ENCODE results near the gene SLC6A19. TPM values are rescaled to one million over a fixed set of nuclear protein-coding genes. Genes with fewer than 3 reads are reported as not detected.

SLC6A19 gene
- total and polyA plus RNA-seq, 2 of the 13 experiments (the other 11 are each of a cell fraction or from before 2014, with no cell fraction given): 0.02 TPM; not detected in 1

- no peak for TF ChIP-seq CENPT (CRISPR knock-in tag; IDR thresholded peaks at IDR 0.05; ENCODE audit: low read depth)
Measured at GRCh38 chr5:1202026-1202797, 817 bp downstream of the SLC6A19 start (continued).

GRCh38 chr5:1202798-1203185 lies 1.4 kb downstream of the SLC6A19 start:
- H3K79me2 ChIP-seq (ENCODE audit: insufficient read depth, low read length): no peaks in the 10 kb centered on the region
- DNase-seq (ENCODE audit: low spot score): no peak
- ChIA-PET CTCF (ENCODE audit: low intra/inter-chr PET ratio, low total read pairs) (no interaction called here), POLR2A (no interaction called here)
- no peaks in the 10 kb centered on the region for H3K9me3 ChIP-seq (ENCODE audit: low read length)
- intact Hi-C loops (cut with micrococcal nuclease; ENCODE audit: unreplicated experiment): loop anchor here (10.0 kb wide), 1 partner anchor 442 kb away; no protein-coding TSS in a partner anchor
- H3K4me1 ChIP-seq (ENCODE audit: insufficient read depth, low read length): peaks cover 44% of the 10 kb centered on the region
- no peak overlapping the region for H3K9ac ChIP-seq (ENCODE audit: insufficient read depth, low read depth, low read length)
- in situ Hi-C loops (cut with HindIII; ENCODE audit: extremely low pct_ligation_motif_present, low pct_unique_long_range_greater_than_20kb): no loop called here
- no peaks in the 10 kb centered on the region for H4K20me1 ChIP-seq (ENCODE audit: insufficient read depth, low read length)
- no peak for ATAC-seq
- no peak for FAIRE-seq
- BruUV-seq (replicated peaks): no TSS peak
- H3K36me3 ChIP-seq (replicated peaks in 1 of 2; ENCODE audit: control insufficient read depth in 1 of 2, insufficient read depth in 2 of 2, low read length in 2 of 2): no peaks in the 10 kb centered on the region
- no peak overlapping the region for H3K27ac ChIP-seq (ENCODE audit: extremely low read length, insufficient read depth, low read length)
- H2AFZ ChIP-seq (ENCODE audit: low read length): no peak overlapping the region
- 65% methylated on average over 7 of the region's 7 CpGs for WGBS (ENCODE audit: low lambda C conversion rate)
- no peak overlapping the region for H3K4me2 ChIP-seq (ENCODE audit: low read depth, low read length)
- H3K4me3 ChIP-seq (replicated peaks in 1 of 3; ENCODE audit: insufficient read depth in 1 of 3, low read depth in 2 of 3, low read length in 3 of 3): no peak overlapping the region
- TF ChIP-seq HNF1A (IDR thresholded peaks at IDR 0.05; ENCODE audit: low read depth) (no peak), HNF1A (CRISPR knock-in tag; IDR thresholded peaks at IDR 0.05; ENCODE audit: borderline replicate concordance) (no peak), SKI (IDR thresholded peaks at IDR 0.05; ENCODE audit: partially characterized antibody) (no peak), AHDC1 (CRISPR knock-in tag; IDR thresholded peaks at IDR 0.05; ENCODE audit: borderline replicate concordance) (no peak), ZNF556 (CRISPR knock-in tag; IDR thresholded peaks at IDR 0.05; ENCODE audit: borderline replicate concordance) (no peak), REPIN1 (CRISPR knock-in tag; IDR thresholded peaks at IDR 0.05; ENCODE audit: borderline replicate concordance, low read depth) (no peak), YEATS2 (CRISPR knock-in tag; IDR thresholded peaks at IDR 0.05; ENCODE audit: borderline replicate concordance) (no peak)
- peaks cover 8 to 72% of the 10 kb centered on the region in 2 experiments for H3K27me3 ChIP-seq (ENCODE audit: control insufficient read depth in 1 of 2, insufficient read depth in 2 of 2, low read length in 2 of 2)

Data from HepG2 (cell line).